HG03460 (cell line): ENCODE data around the gene NUBP2.

Source experiments
- ATAC-seq: cut with Tn5 transposase; IDR thresholded peaks from one replicate; pipeline ENCODE4 v1.9.1; 2021; ENCODE audit not compliant: unreplicated experiment

The NUBP2 gene

DNA sequence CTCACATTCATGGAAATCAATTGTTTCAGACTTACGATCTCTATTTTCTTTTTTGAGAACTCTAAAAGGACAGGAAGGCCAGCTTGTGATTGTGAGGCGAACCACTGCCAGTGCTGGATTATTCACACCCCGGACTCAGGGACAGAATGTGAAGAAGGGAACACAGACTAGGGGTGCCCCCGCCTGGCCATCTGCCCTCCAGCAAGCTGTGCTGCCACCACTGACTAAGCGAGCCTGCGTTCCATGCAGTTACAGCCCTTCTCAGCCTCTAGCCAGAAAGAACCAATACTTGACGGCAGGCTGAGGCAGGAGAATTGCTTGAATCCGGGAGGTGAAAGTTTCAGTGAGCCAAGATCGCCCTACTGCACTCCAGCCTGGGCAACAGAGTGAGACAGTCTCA lies 41.1 kb downstream of the NUBP2 start:
- ATAC-seq: no peak

GRCh38 chr16:1825381-1825863 lies 42.7 kb downstream of the NUBP2 start:
- no peak for ATAC-seq

DNA sequence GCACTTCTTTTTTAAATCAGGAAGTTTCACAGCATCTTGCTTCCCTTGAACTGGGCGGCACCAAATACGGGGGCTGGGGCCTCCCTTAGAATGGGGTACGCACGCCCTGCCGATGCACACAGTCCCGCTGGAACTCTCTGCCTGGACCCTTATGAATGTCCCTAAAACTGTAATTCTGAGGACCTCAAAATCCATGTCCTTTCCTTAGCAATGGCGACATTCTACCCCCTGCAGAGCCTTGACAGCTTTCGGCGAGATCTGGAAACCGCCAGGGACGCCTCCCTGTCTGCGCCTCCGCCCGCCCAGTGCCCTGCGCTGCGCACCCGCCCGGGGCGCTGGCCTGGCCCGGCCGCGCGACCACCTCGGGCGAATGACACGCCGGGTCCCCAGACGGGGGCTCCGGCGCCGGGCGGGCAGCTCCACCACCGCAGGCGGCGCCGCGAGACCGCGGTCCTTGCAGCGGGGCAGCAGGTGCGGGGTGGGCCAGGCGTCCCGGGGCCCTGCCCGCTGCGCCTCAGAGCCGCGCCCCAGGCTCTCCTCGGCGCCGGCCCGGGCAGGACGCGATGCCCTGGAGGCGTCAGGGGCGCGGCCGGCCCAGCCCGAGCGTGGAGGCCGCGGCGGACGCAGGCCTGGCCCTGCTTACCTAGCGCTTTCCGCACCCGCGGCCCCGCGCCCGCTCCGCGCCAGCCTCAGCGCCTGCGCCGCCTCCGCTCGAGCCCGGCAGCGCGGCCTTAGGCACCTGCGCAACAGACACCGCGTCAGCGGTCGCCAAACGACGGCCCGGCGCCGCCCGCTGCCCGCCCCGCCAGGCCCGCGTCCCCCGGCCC lies 43.3 kb downstream of the NUBP2 start:
- peak; percentile 47 for ATAC-seq

DNA sequence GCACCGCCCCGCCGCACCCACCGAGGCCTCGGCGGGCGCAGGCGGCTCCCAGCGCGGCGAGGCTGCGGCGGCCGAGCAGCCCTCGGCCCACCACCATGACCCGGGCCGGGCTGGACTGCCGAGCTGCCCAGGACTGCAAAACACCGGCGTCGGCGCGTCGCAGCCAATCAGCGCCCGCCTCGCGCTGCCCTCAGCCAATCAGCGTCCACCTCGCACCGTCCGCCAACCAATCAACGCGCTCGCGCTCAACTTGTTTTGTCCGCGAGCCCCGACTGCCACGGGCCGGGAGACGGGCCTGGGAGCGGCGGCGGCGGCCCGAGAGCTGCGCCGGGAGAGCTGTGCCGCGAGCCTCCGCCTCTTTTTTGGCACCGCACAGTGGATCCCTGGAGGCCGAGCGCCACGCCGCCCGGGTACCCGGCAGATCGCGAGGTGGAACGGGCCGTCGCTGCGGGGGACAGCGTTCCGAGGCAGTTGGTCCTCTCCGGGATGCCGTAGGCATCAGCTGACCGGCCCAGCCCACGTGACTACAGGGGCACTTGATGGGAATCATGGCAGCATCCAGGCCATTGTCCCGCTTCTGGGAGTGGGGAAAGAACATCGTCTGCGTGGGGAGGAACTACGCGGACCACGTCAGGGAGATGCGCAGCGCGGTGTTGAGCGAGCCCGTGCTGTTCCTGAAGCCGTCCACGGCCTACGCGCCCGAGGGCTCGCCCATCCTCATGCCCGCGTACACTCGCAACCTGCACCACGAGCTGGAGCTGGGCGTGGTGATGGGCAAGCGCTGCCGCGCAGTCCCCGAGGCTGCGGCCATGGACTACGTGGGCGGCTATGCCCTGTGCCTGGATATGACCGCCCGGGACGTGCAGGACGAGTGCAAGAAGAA lies 44.2 kb downstream of the NUBP2 start, which contains the start of the genes FAHD1 and HAGH:
Gene FAHD1 (plus strand): TSS at position 516 of the 883 bp plus-strand sequence. CDS start 33 bp downstream, at position 549.
Gene HAGH (minus strand): TSS at position 135 of the 883 bp plus-strand sequence. CDS start 38 bp downstream, at position 97.
- peak; percentile 79 for ATAC-seq

GRCh38 chr16:1828645-1829410 lies 46.1 kb downstream of the NUBP2 start:
- ATAC-seq: no peak

DNA sequence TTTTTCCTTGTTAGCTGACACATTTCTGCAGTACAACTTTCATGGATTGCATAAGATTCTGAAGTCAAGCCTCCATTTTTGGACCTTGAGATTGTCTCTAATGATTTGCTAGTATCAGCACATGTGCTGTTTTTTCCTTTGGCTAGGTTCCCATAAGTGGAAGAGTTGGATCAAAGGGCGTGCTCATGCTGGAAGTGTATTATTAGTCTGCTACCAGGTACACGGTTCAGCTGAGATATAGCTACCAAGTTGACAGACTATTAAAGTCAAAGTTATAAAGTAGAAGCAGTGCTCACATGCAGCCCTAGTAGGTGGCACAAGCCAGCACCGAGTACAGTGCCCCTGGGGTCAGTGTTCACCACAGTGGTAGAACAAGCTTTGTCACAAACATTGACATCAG lies 47.5 kb downstream of the NUBP2 start:
- ATAC-seq: no peak

- no peak for ATAC-seq
Observed at GRCh38 chr16:1831186-1832075, 48.7 kb downstream of the NUBP2 start.

DNA sequence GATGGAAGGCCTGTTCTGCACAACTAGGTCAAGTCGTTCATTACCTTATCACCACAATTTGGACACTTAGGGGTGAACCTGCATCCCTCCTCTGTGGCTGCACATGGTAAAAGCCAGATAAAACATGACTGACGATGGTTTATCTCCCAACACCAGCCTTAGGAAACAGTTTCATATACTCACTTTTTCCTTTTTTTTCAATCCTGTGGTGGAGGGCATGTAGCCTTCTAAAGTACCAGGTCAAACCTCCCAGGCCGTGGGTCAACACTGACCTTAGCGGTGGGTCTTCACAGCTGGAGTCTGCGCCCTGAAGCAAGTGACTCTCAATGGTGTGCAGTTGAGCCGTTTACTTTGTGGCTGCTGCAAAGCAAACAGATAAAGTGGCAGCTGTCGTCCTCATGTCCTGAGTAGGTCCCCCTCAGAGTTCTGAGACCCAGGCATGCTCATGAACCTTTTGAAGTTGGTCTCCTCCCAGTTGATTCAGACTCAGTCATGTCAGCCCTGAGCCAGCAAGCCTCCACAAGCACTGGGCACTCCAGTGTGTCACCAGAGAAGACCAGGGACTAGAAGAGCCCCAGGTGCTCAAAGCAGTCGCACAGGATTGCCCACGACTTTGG lies 50.2 kb downstream of the NUBP2 start:
- ATAC-seq: no peak

DNA sequence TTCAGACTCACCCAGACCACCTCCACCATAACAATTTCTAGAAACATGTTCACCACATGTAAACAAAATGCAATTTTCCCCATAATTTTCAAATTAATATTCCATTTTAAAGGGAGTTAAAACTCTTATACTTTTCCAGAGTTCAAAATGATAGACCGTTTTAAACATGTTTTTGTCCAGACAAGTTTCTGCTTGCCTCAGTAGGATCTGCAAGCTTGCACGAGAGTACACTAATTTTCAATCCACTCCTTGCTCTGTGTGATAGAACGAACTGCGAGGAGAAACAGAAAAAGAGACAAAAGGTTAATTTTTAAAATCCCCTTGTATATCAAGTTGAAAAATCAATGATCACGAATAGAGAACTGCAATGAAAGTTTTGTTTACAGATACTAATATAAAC lies 51.3 kb downstream of the NUBP2 start:
- no peak for ATAC-seq
